Loucy (cell line): Measurements from ENCODE around the gene LMBR1.

Source experiments
- CTCF ChIP-seq: fragments of 200-600 bp; sonication (generic); conservative IDR thresholded peaks from 2 replicates; pipeline ENCODE4 v1.5.1; 2014; ENCODE audit warnings: mild to moderate bottlenecking, antibody characterized with exemption, low read length
- EZH2phosphoT487 ChIP-seq: fragments of 200-600 bp; IDR thresholded peaks from 2 replicates; pipeline ENCODE4 v1.6.1; 2018; ENCODE audit warnings: antibody characterized with exemption, mild to moderate bottlenecking, moderate library complexity, borderline replicate concordance

GRCh38 chr7:156759143-156759542 lies 133.8 kb downstream of the LMBR1 start:
- TF ChIP-seq CTCF (no peak), EZH2phosphoT487 (no peak)
